ENCODE data around the gene CTSD.

DNA sequence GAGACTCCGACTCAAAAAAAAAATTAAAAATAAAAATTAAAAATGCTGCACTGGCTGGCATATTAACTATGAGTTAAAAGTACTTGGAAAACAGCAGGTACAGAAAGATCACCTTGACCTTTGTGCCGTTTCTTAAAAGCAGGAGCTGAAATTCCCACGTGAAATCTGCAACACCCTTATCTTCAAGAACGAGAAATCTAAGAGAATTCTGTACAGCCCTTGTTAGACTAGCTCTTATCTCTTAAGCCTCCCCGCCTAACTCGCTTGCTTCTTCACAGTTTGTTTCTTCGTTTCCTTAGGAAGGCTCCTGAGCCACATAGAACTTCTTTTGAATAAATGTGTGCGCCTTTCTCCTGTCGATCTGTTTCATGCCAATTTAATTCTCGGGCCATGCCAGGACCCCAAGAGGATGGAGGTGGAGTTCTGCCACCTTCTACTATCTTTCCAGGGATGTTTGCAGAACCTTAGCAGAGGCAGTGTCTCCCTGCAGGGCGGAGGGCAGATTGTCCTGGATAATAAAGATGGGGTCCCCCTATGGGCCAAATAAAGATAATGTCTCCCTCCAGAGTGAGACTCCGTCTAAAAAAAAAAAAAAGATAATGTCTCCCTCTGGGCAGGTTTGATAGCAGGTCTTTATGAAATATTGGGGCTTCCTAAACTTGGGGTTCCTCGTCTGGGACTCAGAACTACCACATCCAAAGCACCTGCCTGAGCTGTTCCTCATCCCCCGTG, 43.7 kb upstream of the CTSD start:
- TF ChIP-seq CTCF (IDR thresholded peaks at IDR 0.05; ENCODE audit: low read depth, low read length, missing input control) (no peak), YY1 (IDR thresholded peaks at IDR 0.05) (no peak), FOXA1 (IDR thresholded peaks at IDR 0.05) (no peak), RAD21 (IDR thresholded peaks at IDR 0.05) (no peak), TAF1 (conservative IDR thresholded peaks at IDR 0.05) (no peak), NR2F2 (IDR thresholded peaks at IDR 0.05) (no peak), HNF4A (conservative IDR thresholded peaks at IDR 0.05) (no peak), SP1 (IDR thresholded peaks at IDR 0.05) (no peak), RXRA (IDR thresholded peaks at IDR 0.05) (no peak), GABPA (IDR thresholded peaks at IDR 0.05 in 1 of 2, conservative IDR thresholded peaks at IDR 0.05 in 1 of 2) (no peak)
- TF ChIP-seq, protein P1, sequence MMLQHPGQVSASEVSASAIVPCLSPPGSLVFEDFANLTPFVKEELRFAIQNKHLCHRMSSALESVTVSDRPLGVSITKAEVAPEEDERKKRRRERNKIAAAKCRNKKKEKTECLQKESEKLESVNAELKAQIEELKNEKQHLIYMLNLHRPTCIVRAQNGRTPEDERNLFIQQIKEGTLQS (IDR thresholded peaks at IDR 0.05): no peak
- TF ChIP-seq, protein P2, sequence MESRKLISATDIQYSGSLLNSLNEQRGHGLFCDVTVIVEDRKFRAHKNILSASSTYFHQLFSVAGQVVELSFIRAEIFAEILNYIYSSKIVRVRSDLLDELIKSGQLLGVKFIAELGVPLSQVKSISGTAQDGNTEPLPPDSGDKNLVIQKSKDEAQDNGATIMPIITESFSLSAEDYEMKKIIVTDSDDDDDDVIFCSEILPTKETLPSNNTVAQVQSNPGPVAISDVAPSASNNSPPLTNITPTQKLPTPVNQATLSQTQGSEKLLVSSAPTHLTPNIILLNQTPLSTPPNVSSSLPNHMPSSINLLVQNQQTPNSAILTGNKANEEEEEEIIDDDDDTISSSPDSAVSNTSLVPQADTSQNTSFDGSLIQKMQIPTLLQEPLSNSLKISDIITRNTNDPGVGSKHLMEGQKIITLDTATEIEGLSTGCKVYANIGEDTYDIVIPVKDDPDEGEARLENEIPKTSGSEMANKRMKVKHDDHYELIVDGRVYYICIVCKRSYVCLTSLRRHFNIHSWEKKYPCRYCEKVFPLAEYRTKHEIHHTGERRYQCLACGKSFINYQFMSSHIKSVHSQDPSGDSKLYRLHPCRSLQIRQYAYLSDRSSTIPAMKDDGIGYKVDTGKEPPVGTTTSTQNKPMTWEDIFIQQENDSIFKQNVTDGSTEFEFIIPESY (IDR thresholded peaks at IDR 0.05): no peak
- TF ChIP-seq, protein P3, sequence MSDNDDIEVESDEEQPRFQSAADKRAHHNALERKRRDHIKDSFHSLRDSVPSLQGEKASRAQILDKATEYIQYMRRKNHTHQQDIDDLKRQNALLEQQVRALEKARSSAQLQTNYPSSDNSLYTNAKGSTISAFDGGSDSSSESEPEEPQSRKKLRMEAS (IDR thresholded peaks at IDR 0.05): no peak
- TF ChIP-seq, protein P4, sequence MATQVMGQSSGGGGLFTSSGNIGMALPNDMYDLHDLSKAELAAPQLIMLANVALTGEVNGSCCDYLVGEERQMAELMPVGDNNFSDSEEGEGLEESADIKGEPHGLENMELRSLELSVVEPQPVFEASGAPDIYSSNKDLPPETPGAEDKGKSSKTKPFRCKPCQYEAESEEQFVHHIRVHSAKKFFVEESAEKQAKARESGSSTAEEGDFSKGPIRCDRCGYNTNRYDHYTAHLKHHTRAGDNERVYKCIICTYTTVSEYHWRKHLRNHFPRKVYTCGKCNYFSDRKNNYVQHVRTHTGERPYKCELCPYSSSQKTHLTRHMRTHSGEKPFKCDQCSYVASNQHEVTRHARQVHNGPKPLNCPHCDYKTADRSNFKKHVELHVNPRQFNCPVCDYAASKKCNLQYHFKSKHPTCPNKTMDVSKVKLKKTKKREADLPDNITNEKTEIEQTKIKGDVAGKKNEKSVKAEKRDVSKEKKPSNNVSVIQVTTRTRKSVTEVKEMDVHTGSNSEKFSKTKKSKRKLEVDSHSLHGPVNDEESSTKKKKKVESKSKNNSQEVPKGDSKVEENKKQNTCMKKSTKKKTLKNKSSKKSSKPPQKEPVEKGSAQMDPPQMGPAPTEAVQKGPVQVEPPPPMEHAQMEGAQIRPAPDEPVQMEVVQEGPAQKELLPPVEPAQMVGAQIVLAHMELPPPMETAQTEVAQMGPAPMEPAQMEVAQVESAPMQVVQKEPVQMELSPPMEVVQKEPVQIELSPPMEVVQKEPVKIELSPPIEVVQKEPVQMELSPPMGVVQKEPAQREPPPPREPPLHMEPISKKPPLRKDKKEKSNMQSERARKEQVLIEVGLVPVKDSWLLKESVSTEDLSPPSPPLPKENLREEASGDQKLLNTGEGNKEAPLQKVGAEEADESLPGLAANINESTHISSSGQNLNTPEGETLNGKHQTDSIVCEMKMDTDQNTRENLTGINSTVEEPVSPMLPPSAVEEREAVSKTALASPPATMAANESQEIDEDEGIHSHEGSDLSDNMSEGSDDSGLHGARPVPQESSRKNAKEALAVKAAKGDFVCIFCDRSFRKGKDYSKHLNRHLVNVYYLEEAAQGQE (IDR thresholded peaks at IDR 0.05): no peak

All from liver (tissue), 3 donors.